GM23248 (cell line): ENCODE data around the gene TMTC3.

Experiments
- EZH2 ChIP-seq: fragments of 200-600 bp; sonication (generic); IDR thresholded peaks from 2 replicates; pipeline ENCODE4 v1.6.1; 2018; ENCODE audit warnings: antibody characterized with exemption, mild to moderate bottlenecking; ENCODE audit not compliant: insufficient read depth, poor library complexity, severe bottlenecking
- EZH2phosphoT487 ChIP-seq: fragments of 200-600 bp; sonication (generic); IDR thresholded peaks from 2 replicates; pipeline ENCODE4 v1.6.1; 2018; ENCODE audit warnings: antibody characterized with exemption, moderate library complexity, mild to moderate bottlenecking, low read depth; ENCODE audit not compliant: insufficient read depth

GRCh38 chr12:88108021-88108420 lies 34.1 kb upstream of the TMTC3 start:
- no peak for TF ChIP-seq EZH2phosphoT487
- TF ChIP-seq EZH2 = no peak
